GM12892 (cell line): ENCODE data around the gene SLC2A2.

Source experiments
- POLR2A ChIP-seq: IDR thresholded peaks from 2 replicates; pipeline ENCODE4 v1.6.1; 2011; ENCODE audit warnings: low read depth, low read length, control low read depth
- POLR2AphosphoS5 ChIP-seq: IDR thresholded peaks from 2 replicates; pipeline ENCODE4 v1.6.1; 2011; ENCODE audit warnings: low read depth, low read length, control low read depth

- TF ChIP-seq POLR2A (no peak), POLR2AphosphoS5 (no peak)
Measured at GRCh38 chr3:171021377-171021776, 5.1 kb downstream of the SLC2A2 start.
